Occipital lobe (tissue), 2 donors: ENCODE results near the gene RPTOR. TPM values are rescaled to one million over a fixed set of nuclear protein-coding genes. Genes with fewer than 3 reads are reported as not detected.
A peak's percentile ranks its signal among the peaks of the same experiment; 100 is the strongest.
"Not testable (repeated sequence)": the region's sequence is repeated elsewhere in the genome, so short reads cannot be mapped to it uniquely, and the experiment has no call there.

Experiments
- DNase-seq: peaks from one replicate; lab custom pipeline; 2025; lab: John Stamatoyannopoulos, UW
- total RNA-seq: library from RNA; depleted of rRNA; stranded (reverse); fragments of >200 nt; gene quantifications from one replicate; pipeline ENCODE4 v1.2.3, GENCODE V29; 2014

The RPTOR gene
- total RNA-seq, 1 donor from 2014 or later, result 14.2 TPM

GRCh38 chr17:80742091-80742490 lies 197.5 kb downstream of the RPTOR start:
- DNase-seq, result no peak

- no peak for DNase-seq
These were observed 198.0 kb downstream of the RPTOR start for GRCh38 chr17:80742581-80743180.

GRCh38 chr17:80743181-80743771 lies 198.6 kb downstream of the RPTOR start:
- peak; percentile 53 for DNase-seq

GRCh38 chr17:80743973-80744372 lies 199.3 kb downstream of the RPTOR start:
- not testable (repeated sequence) for DNase-seq

- DNase-seq, result not testable (repeated sequence)
These were observed 200.1 kb downstream of the RPTOR start for GRCh38 chr17:80744725-80745124.

- DNase-seq, result no peak
These were observed 200.5 kb downstream of the RPTOR start for GRCh38 chr17:80745183-80745582.

GRCh38 chr17:80746262-80746935 lies 201.8 kb downstream of the RPTOR start:
- no peak for DNase-seq

- DNase-seq, result no peak
These were observed 202.8 kb downstream of the RPTOR start for GRCh38 chr17:80747469-80747868.

GRCh38 chr17:80749611-80750010 lies 205.0 kb downstream of the RPTOR start:
- DNase-seq, result no peak

GRCh38 chr17:80750263-80750662 lies 205.6 kb downstream of the RPTOR start:
- DNase-seq, result no peak

- no peak for DNase-seq
These were observed 206.7 kb downstream of the RPTOR start for GRCh38 chr17:80751070-80751945.

- no peak for DNase-seq
These were observed 207.4 kb downstream of the RPTOR start for GRCh38 chr17:80751946-80752581.

- DNase-seq, result no peak
These were observed 209.2 kb downstream of the RPTOR start for GRCh38 chr17:80753685-80754345.

GRCh38 chr17:80754846-80755245 lies 210.2 kb downstream of the RPTOR start:
- no peak for DNase-seq

GRCh38 chr17:80755650-80756405 lies 211.2 kb downstream of the RPTOR start:
- DNase-seq, result no peak

- no peak for DNase-seq
These were observed 214.1 kb downstream of the RPTOR start for GRCh38 chr17:80758481-80759376.

GRCh38 chr17:80759377-80759673 lies 214.7 kb downstream of the RPTOR start:
- no peak for DNase-seq

GRCh38 chr17:80760511-80760911 lies 215.9 kb downstream of the RPTOR start:
- no peak for DNase-seq
